Measurements from ENCODE around the gene ZNF724. TPM values are rescaled to one million over a fixed set of nuclear protein-coding genes. Genes with fewer than 3 reads are reported as not detected.

Gene ZNF724
- total RNA-seq, result 1.4 and 1.6 TPM in 2 replicates

GRCh38 chr19:23249911-23250649 lies at the start of gene ZNF724:
ZNF724 (minus strand) TSS chr19:23250394; CDS start chr19:23250242, 152 bp downstream.

Other genes starting within 250 kb of the ZNF724 start
- under 0.01 and 0.28 TPM in 2 replicates for gene ZNF728, start 247.2 kb downstream of the ZNF724 start, total RNA-seq
- gene ZNF730, start 133.4 kb downstream of the ZNF724 start, total RNA-seq, result 0.43 and 0.46 TPM in 2 replicates
- 11.7 and 12.9 TPM in 2 replicates for gene ZNF91, start 145.1 kb upstream of the ZNF724 start, total RNA-seq